NOMO-1 treated with DMSO at 0.1 percent for 48 hours (cell line): Measurements from ENCODE around the gene ABCG1.

Experiments
- DNase-seq: peaks from one replicate; lab custom pipeline; 2025; ENCODE audit not compliant: unreplicated experiment; lab: John Stamatoyannopoulos, UW

ABCG1 gene

DNA sequence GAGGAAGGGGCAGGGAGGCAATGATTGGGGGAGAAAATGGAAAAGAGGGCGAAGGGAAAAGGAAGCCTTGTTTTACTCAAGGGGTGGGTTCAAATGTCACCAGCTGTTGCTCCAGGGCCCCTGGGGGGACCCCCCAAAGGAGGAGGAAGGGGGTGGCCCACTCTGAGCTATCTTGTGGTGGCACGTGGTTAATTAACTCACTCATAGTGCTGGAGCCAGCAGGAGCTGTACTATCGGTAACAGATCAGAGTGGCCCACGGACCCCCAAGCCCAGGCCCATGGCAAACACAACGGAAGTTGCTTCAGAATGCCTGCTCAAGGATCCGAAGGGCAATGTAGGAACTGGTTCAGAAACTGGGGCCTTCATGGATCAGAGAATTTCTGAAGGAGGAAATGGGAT, 124.6 kb downstream of the ABCG1 start:
- no peak for DNase-seq

DNA sequence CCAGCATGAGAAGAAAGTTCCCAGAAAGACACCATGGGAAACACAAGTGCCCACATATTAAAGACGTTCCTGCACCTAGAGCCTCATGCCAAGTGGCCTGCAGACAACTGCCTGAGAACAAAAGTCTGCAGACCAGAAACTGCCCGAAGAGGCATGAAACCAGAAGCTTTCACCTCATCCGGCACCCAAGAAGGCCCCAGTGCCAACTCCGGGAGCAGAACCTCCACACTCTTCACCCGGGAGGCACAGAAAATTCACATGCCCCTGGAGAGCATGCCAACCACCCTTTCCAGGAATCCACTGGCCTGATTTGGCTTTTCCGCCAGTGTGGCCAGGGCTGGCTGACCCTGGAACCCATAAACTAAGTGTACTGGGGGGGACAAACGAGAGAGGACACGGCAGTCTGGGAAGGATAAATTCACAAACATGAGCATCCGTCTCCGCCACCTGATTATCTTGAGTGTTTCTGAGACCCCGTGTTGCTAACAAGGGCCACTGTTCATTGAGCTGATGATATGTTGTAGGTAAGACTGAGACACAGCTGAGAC, 125.1 kb downstream of the ABCG1 start:
- no peak for DNase-seq

GRCh38 chr21:42344631-42345030, 125.7 kb downstream of the ABCG1 start:
- no peak for DNase-seq

DNA sequence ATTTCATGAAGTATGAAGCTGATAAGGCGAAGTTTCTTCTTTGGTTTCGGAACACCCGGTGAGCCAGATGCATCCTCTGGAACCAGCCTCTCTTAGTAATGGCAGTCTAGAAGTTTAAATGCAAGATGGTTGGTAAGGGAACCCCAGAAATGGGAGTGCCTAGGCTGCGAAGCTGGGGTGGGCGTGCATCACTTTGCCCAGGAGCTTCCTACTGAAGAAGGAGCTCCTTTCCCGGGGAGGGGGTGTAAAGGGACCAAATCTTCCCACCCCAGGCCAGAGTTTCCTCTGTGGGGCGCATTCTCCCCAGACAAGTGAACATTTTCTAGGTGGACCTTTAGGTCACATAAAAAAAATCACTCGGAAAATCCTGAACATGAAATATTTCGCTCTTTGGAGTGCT, 127.5 kb downstream of the ABCG1 start:
- DNase-seq: no peak
